NT2/D1 (cell line): ENCODE measurements around the gene TMEM97.

ENCODE experiments used
- SUZ12 ChIP-seq: IDR thresholded peaks from 2 replicates; pipeline ENCODE4 v1.6.1; 2011; ENCODE audit not compliant: insufficient read length, insufficient read depth; ENCODE audit errors: extremely low read depth
- YY1 ChIP-seq: IDR thresholded peaks from 2 replicates; pipeline ENCODE4 v1.6.1; 2011; ENCODE audit not compliant: insufficient read length, insufficient read depth
- ZNF274 ChIP-seq: IDR thresholded peaks from 2 replicates; pipeline ENCODE4 v1.6.1; 2011; ENCODE audit warnings: mild to moderate bottlenecking, low read depth, low read length

- no peak for TF ChIP-seq ZNF274
- no peak for TF ChIP-seq YY1
- TF ChIP-seq SUZ12 = no peak
Observed at GRCh38 chr17:28365487-28365886, 46.5 kb downstream of the TMEM97 start.
